Amygdala (tissue), 56 donors: ENCODE measurements around the gene LBP.
"Not testable (repeated sequence)": the region's sequence is repeated elsewhere in the genome, so short reads cannot be mapped to it uniquely, and the experiment has no call there.

Source experiments
- DNase-seq, 56 donors: peaks; one replicate each; lab custom pipeline; 2025; lab: John Stamatoyannopoulos, UW

LBP gene

DNA sequence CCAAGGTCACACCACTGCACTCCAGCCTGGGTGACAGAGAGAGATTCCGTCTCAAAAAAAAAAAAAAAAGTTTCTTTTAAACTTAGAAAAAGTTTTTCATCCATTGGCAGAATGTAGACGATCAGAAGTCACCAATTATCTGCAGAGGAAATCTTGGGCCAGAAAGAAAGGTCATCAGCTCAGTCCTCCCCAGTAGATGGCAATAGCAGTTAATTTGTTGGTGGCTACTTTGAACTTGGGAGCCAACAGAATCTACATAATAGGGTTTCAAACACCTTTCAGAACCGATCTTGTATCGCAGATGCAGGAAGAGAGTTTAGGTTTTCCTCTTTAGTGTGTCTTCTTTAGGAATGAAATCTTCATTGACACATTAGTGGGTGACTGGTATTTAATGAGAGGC lies 41.7 kb downstream of the LBP start:
- peak in 1 of 56 donors; percentile 20 for DNase-seq

DNA sequence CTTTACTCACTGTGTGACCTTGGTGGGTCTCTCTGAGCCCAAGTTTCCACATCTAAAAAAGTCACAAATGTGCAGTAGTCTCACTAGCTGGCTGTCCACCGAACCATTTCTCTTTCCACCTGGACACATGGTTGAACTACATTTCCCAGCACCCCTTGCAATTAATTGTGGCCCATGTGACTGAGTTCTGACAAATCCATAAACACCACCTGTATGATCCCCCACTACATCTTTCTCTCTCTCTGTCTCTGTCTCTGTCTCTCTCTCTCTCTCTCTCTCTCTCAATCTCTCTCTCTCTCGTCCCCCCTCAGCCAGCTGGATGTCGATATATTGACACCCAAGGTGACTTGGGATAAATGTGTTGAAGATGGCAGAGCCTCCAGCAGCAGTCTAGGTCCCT lies 46.1 kb downstream of the LBP start:
- DNase-seq = no peak

DNA sequence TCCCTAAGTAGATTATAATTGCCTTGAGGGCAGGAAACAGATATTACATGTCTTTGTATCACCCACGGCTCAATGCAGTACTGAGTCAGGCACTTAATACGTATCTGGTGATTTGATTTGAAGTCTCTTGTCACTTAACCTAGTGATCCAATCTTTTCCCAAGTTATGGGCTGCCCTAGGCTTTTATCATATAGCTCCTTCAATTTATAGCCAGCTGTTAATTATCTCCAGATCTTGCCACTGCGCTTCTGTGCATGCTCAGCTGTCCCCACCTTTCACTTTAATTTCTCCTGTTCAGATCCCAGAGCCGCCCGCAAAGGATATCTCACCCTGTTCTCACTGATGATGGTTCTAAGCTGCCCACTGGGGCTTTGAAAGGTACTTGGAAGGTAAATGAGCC lies 47.0 kb downstream of the LBP start:
- no peak for DNase-seq

DNA sequence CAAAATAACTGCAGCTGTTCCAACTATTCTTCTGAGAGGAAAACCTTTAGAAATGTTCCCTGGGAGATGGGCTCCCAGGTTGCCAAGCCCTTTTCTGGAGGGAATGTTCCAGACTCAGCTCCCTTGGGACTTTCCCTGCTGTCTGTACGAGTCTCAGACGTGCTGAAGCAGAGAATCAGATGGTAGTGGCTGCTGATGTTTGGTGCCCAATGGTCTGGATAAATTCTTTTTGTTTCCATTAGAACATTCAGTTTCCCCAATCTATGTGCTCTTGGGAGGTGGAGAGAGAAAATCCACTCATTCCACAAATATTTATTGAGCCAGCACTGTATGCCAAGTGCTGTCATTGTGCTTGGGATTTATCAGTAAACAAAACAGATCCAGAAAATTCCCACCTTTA lies 48.9 kb downstream of the LBP start:
- no peak for DNase-seq

DNA sequence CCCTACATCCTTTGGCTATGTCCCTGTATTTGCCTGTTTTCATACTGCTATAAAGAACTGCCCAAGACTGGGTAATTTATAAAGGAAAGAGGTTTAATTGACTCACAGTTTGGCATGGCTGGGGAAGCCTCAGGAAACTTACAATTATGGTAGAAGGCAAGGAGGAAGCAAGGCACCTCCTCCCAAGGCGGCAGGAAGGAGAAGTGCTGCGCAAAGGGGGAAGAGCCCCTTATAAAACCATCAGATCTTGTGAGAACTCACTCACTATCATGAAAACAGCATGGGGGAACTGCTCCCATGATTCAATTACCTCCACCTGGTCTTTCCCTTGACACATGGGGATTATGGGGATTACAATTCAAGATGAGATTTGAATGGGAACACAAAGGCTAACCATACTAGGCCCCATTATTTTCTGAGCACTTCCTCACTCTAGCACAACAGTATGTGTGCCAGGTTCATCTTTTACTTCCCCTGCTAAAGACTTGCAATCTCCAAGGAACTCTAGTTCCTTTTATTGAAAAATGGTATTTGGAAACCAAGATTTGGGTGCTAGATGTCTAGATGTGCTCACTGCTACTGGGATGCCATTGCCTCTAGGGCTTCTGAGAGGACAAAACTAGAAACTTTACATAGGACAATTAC lies 49.6 kb downstream of the LBP start:
- not testable (repeated sequence) for DNase-seq

DNA sequence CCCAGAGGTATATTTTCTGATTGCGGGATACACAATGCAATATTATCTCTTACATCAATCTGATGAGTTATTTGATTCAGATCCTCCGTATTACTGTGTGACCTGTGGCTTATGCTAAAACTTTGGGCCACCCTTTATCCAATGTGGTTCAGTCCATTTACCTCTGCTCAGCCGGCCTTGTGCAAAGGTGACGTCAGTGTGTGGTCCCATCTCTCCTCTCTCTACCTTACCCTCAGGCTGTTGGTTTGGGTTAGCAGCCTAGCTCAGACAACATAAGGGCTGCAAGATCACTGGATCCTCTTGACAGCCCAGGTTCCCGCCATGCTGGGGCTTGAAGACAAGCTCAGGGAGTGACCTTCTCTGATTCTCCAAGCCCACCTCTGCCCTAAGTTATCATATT lies 55.8 kb downstream of the LBP start:
- DNase-seq = no peak

DNA sequence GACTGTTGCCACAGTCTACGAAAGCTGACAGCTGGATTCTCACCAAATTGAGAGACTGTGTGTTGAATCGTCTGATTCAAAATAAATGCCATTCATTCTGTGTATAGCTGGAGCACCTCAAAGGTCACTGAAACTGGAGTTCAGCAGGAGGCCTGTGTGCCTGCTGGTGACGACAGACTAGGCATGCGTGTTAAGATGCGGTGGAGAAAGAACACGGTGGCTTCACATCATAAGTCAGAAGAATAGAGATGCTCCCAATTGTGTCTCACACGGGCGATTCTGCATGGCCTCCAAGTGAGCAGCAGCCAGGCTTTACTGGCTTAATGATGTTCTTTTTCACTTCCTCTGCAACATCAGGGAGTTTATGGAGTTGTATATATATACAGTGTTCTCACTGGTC lies 56.5 kb downstream of the LBP start:
- DNase-seq = no peak

DNA sequence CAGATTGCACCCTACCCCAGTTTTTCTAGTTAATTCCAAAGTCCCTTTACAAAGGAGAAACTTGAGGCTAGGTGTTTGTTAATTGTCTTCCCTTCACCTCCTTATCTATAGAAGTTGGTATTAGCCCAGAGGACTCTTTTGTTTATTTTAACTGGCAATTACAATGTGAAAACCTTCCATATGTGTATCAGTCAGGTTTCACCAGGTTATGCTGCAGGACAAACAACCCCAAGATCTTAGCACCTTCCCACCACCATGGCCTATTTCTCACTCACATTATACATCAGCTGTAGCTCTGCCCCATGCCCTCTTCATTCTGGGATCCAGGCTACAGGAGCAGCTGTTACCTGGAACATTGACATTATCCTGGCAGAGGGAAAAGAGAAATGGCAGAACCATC lies 57.7 kb downstream of the LBP start:
- DNase-seq = no peak

DNA sequence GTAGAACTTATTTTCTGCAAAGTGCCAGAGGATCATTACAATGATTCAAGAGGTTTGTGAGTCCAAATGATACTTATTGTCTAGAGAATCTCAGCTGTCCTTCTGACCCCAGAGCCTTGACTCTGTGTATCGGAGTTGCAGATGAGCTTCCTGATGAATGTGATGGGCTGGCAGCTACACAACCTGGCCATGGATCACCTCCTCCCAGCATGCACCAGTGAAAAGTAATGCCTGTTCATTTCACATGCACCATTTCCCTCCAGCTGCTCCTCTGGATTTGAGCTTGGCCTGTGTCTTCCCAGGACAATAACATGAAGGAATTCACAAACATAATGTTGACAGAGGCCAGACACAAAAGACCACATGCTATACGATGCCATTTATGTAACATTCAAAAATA lies 58.9 kb downstream of the LBP start:
- no peak for DNase-seq

DNA sequence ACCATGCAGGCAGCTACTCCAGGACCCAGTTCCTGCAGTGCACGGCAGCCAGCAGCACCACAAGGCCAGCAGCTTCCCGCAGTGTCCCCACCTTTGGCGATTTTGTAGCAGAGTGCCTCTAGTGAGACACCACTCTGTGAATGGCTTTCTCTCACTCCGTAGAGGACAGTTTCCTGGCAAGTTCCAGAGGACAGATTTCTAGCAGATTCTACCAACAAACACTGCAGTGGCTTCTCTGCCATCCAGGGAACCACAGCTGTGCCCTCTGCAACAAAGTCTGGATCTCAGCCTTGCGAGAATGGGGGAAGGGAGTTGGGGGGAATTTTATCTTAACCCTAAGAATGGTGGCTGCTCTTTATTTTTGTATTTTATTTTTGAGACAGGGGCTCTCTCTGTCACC lies 60.2 kb downstream of the LBP start:
- DNase-seq = peak in 4 of 56 donors; percentile 18 to 40 (median 19)

DNA sequence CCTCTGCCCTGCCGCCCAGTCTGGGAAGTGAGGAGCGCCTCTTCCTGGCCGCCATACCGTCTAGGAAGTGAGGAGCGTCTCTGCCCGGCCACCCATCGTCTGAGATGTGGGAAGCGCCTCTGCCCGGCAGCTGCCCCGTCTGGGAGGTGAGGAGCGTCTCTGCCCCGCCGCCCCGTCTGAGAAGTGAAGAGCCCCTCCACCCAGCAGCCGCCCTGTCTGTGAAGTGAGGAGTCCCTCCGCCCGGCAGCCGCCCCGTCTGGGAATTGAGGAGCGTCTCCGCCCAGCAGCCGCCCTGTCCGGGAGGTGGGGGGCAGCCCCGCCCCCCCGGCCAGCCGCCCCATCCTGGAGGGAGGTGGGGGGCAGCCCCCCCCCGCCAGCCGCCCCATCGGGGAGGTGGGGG lies 61.0 kb downstream of the LBP start:
- DNase-seq = no peak

DNA sequence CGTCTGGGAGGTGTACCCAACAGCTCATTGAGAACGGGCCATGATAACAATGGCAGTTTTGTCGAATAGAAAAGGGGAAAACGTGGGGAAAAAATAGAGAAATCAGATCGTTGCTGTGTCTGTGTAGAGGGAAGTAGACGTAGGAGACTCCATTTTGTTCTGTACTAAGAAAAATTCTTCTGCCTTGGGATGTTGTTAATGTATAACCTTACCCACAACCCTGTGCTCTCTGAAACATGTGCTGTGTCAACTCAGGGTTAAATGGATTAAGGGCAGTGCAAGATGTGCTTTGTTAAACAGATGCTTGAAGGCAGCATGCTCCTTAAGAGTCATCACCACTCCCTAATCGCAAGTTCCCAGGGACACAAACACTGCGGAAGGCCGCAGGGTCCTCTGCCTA lies 61.5 kb downstream of the LBP start:
- DNase-seq = not testable (repeated sequence)

DNA sequence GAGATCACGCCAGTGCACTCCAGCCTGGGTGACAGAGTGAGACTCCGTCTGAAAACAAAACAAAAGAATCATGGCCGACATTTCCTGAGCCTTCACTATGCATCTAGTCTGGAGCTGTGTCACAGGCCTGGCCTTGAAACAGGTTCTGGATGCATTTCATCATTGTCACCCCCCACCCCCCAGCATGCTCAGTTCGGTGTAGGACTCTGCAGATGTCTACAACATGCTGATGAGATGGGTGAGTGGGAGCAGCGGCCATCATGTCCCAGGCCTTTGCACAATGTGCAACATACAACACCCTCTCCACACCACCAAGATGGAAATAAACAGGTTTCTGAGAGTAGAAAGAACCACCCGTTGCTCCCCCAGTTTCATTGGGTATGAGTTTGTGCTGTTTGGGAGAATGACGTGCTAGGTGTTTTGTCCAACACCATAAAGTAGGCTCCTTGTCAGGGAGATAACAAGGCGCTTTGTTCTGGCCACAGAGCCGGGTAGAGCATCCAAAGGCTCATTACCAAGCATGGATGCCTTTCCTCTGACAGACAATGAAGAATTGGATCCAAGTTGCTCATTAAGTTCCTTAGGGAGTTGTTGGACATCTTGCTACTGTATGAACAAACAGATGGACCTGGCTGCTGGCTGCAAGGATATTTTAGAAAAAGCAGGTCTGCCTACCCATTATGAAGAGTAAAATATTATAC lies 66.7 kb downstream of the LBP start:
- DNase-seq = peak in 6 of 56 donors; percentile 14 to 42 (median 38)

DNA sequence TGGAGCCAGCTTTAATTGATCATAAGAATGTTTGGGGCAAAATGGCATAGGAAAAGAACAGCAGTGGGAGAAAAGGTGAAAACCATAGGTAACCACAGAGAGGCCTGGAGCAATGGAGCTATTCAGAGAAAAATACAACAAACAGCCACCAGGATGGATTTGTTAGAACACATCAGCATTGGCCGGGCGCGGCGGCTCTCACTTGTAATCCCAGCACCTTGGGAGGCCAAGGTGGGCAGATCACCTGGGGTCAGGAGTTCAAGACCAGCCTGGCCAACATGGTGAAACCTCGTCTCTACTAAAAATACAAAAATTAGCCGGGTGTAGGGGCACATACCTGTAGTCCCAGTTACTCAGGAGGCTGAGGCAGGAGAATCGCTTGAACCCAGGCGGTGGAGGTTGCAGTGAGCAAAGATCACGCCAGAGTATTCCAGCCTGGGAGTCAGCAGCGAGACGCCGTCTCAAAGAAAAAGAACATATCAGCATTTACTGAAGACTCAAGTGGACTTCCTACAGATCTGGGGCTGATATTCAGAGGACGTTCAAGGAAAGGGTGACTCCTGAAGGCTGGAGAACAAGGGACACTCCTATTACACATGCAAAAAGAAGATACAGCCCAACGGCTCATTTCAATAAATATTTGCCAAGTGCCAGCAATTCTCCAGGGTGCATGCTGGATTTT lies 68.6 kb downstream of the LBP start:
- no peak for DNase-seq

DNA sequence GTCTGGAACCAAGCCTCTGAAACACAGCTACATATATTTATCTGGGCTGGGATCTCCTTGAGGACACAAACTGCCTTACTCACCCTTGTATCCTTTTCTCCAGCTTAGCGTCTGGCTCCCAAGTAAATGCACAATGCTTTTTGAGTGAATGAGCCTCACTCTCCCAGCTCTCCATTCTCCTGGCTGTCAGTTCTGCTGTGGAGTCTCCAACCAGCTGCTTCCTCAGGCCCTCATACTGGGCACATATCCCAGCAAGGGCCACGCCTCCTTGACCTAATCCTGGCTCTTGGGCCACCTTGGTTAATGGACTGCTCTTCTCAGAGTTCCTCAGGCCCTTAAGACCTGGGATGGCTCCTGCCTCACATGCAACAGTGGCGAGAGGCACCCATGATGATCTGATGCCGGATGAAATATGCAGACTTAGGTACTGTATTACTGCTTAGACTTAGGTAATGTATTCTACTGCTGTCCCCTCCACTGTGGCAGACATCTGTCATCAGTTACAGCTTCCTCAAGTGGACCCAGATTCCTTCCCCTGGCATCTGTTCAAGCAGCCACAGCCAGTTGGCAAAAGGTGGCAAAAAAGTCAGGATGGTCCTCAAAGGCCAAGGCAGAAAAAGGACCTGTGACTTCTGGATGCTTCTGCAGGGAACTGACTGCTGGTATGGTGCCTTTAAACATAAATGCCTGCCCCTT lies 72.4 kb downstream of the LBP start:
- peak in 21 of 56 donors; percentile 11 to 64 (median 37) for DNase-seq

DNA sequence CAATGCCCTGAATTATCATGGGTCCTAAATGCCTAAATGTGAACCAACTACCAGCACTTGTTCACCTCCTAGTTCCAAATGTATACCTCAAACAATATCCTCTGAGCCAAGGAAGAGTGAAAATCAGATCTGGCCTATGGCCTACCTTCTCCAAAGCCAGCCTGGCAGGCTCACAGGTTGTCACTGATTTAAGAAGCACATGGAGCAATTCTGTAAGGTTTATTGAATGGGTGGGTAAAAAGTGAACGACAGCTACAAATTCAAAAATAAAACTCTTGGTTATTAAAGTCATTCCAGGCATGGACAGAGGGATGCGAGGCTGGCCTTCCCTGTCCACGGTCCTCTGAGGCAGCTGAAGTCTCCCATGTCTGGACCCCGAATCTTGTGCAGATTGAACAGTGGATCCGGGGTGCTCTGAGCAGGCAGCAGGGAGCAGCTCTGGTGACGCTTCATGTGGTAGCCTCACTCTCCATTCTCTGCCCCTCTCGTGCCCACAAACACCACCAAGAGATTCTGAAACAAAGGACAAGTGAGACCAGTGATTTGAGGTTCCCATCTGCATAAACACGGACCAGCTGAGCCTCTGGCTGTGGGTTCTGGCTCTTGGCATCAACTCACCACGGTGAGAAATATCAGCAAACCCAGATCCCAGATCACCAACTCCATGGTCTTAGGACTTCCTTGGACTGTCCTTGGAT lies 74.3 kb downstream of the LBP start:
- peak in 1 of 56 donors; percentile 22 for DNase-seq

DNA sequence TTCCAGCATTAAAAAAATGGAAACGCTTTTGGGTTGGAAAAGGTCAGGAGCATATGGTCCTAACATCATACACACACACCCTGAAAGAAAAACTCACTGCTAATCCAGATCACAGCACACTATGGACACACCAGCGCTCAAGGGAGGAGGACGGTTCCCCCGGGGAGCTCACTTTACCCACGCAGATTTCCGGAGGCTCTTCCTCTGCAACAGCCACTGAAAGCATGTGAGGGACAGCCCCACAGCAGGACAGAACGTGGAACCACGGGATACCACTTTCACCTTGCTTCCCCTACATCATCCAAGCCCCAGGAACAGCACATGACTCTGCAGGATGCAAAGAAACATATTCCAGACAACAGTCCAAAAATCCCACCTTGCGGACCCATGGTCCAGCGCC lies 75.6 kb downstream of the LBP start:
- no peak for DNase-seq

DNA sequence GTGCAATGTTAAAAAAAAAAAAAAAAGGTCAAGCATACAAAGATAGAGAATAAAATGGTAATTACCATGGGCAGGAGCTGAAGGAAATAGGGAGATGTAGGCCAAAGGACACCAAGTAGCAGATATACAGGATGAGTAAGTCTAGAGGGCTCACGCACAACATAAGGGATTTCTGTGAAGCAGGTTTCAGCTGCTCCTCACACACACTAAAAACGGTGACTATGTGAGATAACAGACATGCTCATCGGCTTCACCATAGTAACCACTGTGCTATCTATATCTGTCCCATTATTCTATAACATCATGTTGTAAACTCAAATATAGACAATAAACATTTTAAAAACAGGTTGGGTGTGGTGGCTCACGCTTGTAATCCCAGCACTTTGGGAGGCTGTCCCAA lies 77.3 kb downstream of the LBP start:
- peak in 2 of 56 donors; percentile 8 to 11 for DNase-seq

DNA sequence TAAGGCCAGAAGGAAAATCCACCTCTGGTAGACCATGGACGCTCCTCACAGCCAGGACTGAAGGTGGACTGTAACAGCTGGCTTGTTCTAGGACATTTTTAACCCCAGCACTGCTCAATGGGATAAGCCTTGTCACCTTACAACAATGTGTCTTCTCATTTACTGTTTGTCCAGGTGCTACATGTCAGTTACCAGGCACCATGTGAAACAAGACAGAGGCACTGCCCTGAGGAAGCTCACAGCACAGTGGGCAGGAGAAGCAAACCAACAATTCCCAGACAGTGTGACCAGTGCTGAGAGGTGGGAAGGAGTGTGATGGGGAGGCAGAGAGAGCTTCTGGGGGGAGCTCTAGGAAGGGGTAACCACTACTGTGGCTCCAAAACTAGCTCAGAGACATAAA lies 78.1 kb downstream of the LBP start:
- no peak for DNase-seq
